HG03039 (cell line): Measurements from ENCODE around the gene PTPN5.

ENCODE experiments used
- ATAC-seq: cut with Tn5 transposase; IDR thresholded peaks from one replicate; pipeline ENCODE4 v1.9.1; 2021; ENCODE audit warnings: mild to moderate bottlenecking, moderate library complexity; ENCODE audit not compliant: unreplicated experiment

PTPN5 gene

DNA sequence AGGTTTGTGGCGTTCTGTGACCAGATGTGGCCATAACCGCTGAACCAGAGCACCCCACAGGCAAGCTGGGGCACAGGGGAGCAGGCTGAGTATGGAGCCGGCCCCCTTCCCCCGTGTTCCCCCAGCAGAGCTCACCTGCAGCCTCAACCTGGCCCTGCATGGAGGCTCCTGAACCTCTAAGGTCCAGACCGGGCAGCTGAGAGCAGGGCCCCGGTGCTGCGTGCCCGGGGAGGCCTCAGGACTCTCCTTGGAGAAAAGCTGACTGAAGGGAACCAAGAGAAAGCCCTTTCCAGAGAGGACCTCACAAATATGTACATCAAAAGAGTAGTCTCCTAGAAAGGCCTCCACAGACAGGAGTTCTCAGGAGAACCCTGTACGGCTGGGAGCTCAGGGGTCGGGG lies 48.2 kb downstream of the PTPN5 start:
- no peak for ATAC-seq

- no peak for ATAC-seq
Observed at GRCh38 chr11:18741783-18742182, 49.8 kb downstream of the PTPN5 start.

- ATAC-seq, result no peak
Observed at GRCh38 chr11:18739685-18740084, 51.9 kb downstream of the PTPN5 start.

- no peak for ATAC-seq
Observed at GRCh38 chr11:18737642-18738041, 54.0 kb downstream of the PTPN5 start.

- ATAC-seq, result no peak
Observed at GRCh38 chr11:18736590-18737148, 54.9 kb downstream of the PTPN5 start.

DNA sequence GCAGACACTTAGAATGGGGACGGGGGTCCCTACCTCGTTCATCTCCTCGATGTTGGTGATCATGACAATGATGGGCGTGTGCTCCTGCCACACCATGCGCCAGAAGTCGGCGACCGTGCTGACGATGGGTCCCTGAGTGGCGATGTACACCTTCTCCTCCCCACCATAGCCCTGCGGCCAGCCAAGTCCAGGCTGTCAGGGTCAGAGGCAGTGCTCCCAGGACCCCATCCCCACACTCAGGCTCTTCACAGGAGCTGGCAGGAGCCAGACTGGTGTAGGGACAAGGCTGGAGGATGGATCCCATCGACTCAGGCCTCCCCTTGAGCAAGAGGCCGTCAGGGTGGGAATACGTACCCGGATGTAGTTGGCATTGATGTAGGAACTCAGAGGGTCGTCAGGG lies 58.4 kb downstream of the PTPN5 start:
- ATAC-seq, result no peak

- ATAC-seq, result peak; percentile 49
Observed at GRCh38 chr11:18731949-18732821, 59.4 kb downstream of the PTPN5 start.

DNA sequence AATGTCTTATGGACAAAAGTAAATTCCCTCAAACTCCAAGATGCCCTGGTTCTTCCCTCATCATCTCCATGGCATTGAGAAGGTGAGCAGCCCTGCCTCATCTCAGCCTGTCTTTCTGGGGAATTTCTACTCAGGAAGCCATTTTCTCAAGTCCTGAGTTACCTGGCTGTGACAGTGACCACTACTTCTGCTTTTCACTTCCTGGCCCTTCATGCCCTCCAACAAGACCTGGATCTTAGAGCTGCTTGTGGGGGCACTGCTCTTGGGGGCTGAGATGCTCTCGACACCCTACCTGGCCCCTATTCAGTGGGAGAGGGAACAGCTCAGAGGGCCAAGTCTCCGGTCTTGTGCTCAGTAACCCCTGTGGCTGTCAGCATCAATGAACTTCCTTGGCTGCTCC lies 60.2 kb downstream of the PTPN5 start:
- ATAC-seq, result no peak

DNA sequence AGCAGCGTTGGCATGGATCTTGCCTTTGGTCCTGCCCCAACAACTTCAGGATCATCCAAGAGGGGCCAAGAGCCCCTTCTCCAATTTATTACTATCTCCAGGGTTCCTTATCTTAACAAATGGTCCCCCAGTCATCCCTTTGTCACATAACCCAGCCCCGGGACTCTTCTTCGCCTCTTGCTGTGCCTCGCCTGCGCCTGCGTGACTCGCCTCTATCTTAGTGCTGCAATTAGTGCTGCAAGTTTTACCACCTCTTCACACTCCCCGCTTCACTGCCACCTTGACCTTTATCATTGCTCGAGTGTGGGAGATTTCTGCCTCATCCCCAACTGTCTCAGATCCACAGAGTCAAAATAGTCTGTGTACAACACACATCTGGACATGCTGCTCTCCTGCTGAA lies 61.6 kb downstream of the PTPN5 start:
- no peak for ATAC-seq

- no peak for ATAC-seq
Observed at GRCh38 chr11:18729426-18729825, 62.2 kb downstream of the PTPN5 start.

- no peak for ATAC-seq
Observed at GRCh38 chr11:18728658-18729057, 62.9 kb downstream of the PTPN5 start.

GRCh38 chr11:18727479-18728236 lies 63.9 kb downstream of the PTPN5 start:
- ATAC-seq, result no peak

GRCh38 chr11:18726040-18726439 lies 65.6 kb downstream of the PTPN5 start, which contains the start of gene IGSF22:
IGSF22 (minus strand) TSS chr11:18726188; CDS start chr11:18724236, 1,952 bp downstream.
- no peak for ATAC-seq

GRCh38 chr11:18723991-18724390 lies 67.6 kb downstream of the PTPN5 start:
- no peak for ATAC-seq

DNA sequence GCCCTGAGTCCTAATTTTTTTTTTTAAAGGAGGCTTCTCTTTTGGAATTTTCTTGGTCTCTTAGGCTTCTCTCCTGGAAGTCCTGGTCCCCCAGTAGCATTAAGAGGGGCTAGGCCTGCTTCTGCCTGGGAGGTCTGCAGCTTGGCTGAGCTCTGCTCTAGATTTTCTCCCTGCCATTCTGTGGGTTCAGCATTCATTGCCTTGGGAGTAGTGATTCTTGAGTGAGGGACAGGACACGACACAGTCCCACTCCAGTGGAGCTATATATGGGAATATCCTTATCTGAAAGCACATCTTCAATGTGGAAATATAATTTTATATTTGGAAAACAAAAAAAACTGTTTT lies 69.3 kb downstream of the PTPN5 start:
- peak; percentile 14 for ATAC-seq

DNA sequence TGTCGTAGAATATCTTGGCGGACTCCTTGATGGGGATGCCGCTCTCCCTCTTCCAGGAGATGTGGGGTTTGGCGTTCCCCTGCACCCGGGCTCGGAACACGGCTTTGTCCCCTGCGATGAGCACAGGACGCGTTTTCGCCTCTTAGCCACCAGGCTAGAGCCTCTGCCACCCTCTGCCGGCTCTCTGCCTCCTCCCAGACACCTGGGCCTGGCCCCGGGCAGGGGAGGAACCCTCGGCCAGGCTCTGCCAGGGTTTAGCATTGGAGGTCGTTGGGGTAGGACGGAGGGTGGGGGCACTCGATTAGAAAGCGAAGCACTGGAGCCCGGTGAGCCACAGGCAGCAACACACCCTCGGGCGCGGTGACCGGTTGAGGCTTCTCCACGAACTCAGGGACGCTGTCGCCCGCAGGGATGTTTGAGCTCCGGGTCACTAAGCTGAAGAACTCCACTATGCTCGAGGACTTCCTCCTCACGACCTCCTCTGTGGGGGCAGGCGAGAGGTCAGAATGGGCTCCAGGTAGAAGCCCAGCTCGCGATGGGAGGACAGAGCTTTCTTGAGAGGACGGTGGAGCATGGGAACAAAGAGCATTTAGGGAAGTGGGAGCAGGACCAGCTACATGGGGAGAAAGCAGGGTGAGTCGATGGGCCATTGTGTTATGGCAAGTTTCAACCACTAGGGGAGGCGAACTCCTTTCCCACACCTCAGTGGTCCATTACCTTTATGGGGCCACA lies 69.9 kb downstream of the PTPN5 start:
- peak; percentile 63 for ATAC-seq

- ATAC-seq, result peak; percentile 71
Observed at GRCh38 chr11:18720808-18721560, 70.6 kb downstream of the PTPN5 start.

DNA sequence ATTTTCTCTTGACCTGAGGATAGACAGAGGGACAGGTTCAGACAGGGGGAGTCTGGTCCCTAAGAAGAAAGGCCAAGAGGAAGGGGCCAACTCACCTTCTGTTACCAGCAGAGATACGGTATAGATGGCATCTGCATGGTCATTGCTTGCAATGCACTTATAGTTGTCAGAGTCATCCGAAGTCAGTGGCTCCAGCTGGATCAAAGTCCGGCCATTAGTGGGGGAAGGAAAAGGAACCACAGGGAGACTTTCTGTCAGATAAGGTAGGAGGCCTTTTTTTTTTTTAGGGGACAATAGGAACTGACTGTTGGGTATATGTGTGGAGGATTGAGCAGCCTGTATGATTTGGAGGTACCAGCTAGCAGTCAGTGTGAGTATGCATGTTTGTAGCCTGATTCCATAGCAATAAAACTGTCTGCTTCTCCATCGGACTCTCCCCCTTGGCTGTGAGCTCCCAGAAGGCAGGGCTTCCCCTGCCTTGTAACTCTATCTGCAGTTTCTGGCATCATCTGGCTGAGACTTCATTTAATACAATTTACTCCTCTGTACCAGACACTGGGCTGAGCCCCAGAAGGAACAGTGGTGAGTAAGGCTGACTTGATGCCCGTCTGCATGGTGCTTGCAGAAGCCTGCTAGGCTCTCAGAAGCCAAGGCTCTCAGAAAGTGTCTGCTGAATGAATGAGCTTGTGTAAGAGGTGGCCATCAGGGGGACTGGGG lies 71.3 kb downstream of the PTPN5 start:
- ATAC-seq, result no peak

GRCh38 chr11:18715476-18715875 lies 76.1 kb downstream of the PTPN5 start:
- ATAC-seq, result no peak

DNA sequence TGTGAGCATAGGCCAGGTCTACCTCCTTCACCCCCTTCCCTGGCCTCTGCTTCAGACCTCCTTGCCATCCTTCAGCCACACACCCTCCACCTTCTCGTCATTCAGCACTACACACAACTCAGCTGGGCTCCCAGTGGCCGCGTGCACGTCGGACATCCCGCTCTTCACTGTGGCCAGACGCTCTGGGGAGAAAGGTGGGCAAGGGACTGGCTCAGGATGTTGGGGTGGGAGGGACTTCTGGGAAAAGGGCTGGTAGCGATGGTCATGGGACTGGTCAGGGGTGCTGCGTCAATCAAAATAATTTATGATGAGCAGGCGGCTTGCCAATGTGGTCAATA lies 77.2 kb downstream of the PTPN5 start:
- no peak for ATAC-seq
